Motor neuron (in vitro differentiated cells): ENCODE measurements around the gene SDK1. TPM values are rescaled to one million over a fixed set of nuclear protein-coding genes. Genes with fewer than 3 reads are reported as not detected.
A peak's percentile ranks its signal among the peaks of the same experiment; 100 is the strongest.

Experiments
- ATAC-seq, 8 experiments: fragments of 200-7000 bp; cut with Tn5 transposase; replicated peaks in 6 of 8; 2 replicates each; pipeline ENCODE4 v1.8.0; 2021; ENCODE audit warnings: mild to moderate bottlenecking in 8 of 8, moderate library complexity in 8 of 8
- H3K27ac ChIP-seq, 2 donors: fragments of 250-450 bp; sonication (Bioruptor Pico); 2 replicates each; pipeline ENCODE4 v1.9.0; 2021; ENCODE audit warnings: antibody characterized with exemption in 2 of 2, mild to moderate bottlenecking in 2 of 2, moderate library complexity in 1 of 2
- H3K4me1 ChIP-seq, 2 donors: fragments of 250-450 bp; sonication (Bioruptor Pico); replicated peaks in 1 of 2; 2 replicates each; pipeline ENCODE4 v1.6.1; 2021; ENCODE audit warnings: antibody characterized with exemption in 2 of 2, mild to moderate bottlenecking in 2 of 2, moderate library complexity in 1 of 2
- H3K4me3 ChIP-seq, 5 donors: fragments of 250-450 bp; sonication (Bioruptor Pico); 2 replicates each; pipeline ENCODE4 v1.9.0; 2021; ENCODE audit warnings: antibody characterized with exemption in 5 of 5, mild to moderate bottlenecking in 5 of 5, moderate library complexity in 4 of 5
- WGBS, 10 experiments: fragments of 450-650 bp; shearing (Covaris generic); methylation state at CpG; one replicate each; pipeline ENCODE4 v1.0.0; 2022; 5-methylcytosine and 5-hydroxymethylcytosine counted together
- in situ Hi-C, 9 experiments: fragments of 400-800 bp; cut with MboI; loops; one replicate each; pipeline ENCODE4 v1.15.0; 2021; ENCODE audit warnings: low sequenced_read_pairs in 9 of 9, low pct_unique_long_range_greater_than_20kb in 2 of 9; ENCODE audit not compliant: unreplicated experiment in 9 of 9
- total RNA-seq, 8 experiments: library from RNA; unstranded; fragments of 300-600 nt; gene quantifications; 2 replicates each; pipeline versions ENCODE4 v1.2.3 to v1.2.4, GENCODE V29; 2022

The SDK1 gene, protein sequence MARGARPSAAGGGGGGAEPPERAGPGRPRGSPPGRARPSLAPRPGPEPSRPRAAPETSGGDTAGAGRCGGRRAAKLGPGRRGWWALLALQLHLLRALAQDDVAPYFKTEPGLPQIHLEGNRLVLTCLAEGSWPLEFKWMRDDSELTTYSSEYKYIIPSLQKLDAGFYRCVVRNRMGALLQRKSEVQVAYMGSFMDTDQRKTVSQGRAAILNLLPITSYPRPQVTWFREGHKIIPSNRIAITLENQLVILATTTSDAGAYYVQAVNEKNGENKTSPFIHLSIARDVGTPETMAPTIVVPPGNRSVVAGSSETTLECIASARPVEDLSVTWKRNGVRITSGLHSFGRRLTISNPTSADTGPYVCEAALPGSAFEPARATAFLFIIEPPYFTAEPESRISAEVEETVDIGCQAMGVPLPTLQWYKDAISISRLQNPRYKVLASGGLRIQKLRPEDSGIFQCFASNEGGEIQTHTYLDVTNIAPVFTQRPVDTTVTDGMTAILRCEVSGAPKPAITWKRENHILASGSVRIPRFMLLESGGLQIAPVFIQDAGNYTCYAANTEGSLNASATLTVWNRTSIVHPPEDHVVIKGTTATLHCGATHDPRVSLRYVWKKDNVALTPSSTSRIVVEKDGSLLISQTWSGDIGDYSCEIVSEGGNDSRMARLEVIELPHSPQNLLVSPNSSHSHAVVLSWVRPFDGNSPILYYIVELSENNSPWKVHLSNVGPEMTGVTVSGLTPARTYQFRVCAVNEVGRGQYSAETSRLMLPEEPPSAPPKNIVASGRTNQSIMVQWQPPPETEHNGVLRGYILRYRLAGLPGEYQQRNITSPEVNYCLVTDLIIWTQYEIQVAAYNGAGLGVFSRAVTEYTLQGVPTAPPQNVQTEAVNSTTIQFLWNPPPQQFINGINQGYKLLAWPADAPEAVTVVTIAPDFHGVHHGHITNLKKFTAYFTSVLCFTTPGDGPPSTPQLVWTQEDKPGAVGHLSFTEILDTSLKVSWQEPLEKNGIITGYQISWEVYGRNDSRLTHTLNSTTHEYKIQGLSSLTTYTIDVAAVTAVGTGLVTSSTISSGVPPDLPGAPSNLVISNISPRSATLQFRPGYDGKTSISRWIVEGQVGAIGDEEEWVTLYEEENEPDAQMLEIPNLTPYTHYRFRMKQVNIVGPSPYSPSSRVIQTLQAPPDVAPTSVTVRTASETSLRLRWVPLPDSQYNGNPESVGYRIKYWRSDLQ (N-terminal part only)
- total RNA-seq, result 10 to 100 TPM in 3 of 8 experiments, 1 to 10 TPM in 4, under 1 TPM in 1; 0.66 to 30.6 (median 8.0) TPM

DNA sequence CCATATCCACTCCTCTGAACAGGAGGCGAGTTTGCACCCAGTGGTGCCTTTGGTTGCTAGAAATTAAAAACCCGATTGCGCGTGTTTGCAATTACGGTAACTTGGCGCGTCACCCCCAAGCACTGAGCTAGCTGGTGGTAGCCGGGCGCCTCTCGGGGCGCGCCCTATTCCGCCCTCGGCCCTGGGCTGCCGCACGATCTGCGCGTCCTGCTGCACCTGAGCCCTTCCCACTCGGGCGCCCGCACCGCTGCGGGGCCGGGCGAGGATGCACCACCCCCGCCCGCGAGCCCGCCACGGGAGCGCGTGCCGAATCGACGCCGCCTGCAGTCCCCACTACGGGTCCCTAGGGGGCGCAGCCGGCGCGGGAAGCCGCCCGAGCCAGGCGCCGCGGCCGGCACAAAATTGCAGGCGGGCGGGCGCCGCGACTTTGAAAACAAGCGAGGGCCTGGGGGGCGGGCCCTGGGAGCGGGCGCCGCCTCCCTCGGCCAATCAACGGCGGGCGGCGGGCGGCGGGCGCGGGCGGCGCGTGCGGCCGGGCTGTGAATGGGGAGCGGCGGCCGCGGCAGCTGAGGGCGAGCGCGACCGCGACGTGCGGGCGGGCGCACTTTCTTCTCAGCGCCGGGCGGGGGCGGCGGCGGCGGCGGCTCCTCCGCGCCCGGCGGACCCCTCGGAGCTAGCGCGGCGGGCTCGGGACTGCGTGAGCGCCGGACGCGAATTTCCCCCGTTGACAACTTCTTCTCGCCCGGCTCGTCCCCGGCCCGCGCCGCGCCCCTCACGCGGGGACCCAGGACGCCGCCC is at the start of gene SDK1:
TSS of gene SDK1 (plus strand) at position 602 of the 798 bp plus-strand sequence. CDS start 335 bp downstream, outside the sequence.
- no CpG with 5 or more reads among the region's 119 CpGs for WGBS, 10 experiments
- Histone ChIP-seq H3K4me1 (peaks cover 4 to 8% of the 10 kb centered on the region in 2 donors), H3K4me3 (peak within 1 kb of the TSS; percentile 59 to 97 (median 71)), H3K27ac (peak within 1 kb of the TSS in 1 of 2 donors; percentile 17)
- in situ Hi-C loops, result no loop called here
- ATAC-seq, result peak; percentile 86 to 95 (median 90)

DNA sequence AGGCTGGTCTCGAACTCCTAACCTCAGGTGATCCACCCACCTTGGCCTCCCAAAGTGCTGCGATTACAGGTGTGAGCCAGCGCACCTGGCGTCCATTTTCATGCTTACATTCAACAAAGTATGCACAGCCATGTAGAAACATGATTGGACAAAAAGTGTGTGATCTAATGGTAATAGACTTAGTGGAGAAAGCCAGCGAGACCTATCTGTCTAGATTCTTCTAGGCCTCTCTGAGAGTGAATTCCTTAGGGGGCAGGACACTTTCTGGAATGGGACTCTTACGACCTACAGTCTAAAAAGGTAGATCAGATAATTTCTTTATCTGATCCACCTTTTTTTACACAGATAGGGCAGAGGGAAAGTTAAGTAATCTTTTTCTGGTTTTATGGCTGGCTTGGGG is 46.3 kb upstream of the SDK1 start:
- WGBS, 10 experiments, result 17 to 100% (median 90%) methylated on average over 1 to 5 of the region's 6 CpGs; no CpG with 5 or more reads in 1 of the 10 experiments

DNA sequence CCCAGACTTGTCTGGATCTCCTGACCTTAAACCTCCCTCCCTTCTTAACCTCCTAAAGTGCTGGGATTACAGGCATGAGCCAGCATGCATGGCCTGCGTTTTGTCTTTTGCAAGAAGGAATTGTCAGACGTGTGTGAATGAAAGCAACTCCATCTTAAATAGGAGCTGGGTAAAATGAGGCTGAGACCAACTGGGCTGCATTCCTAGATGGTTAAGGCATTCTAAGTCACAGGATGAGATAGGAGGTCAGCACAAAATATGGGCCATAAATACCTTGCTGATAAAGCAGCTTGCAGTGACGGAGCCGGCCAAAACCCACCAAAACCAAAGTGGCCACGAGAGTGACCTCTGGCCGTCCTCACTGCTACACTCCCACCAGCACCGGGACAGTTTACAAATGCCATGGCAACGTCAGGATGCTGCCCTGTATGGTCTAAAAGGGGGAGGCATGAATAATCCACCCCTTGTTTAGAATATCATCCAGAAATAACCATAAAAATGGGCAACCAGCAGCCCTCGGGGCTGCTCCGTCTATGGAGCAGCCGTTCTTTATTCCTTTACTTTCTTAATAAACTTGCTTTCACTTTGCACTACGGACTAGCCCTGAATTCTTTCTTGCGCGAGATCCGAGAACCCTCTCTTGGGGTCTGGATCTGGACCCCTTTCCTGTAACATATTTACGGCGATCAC is 41.2 kb upstream of the SDK1 start:
- Histone ChIP-seq H3K4me1 (peaks cover 13 to 29% of the 10 kb centered on the region in 2 donors), H3K4me3 (no peak overlapping the region), H3K27ac (no peak overlapping the region)
- peak in 3 of 8 experiments; percentile 35 to 63 (median 43) for ATAC-seq
- 0 to 94% (median 58%) methylated on average over 4 to 12 of the region's 17 CpGs for WGBS, 10 experiments
- in situ Hi-C loops, result no loop called here

More for the DNA sequence above, 46.3 kb upstream of the SDK1 start:
- no peak for ATAC-seq
- H3K27ac ChIP-seq, result no peak overlapping the region
- no peak overlapping the region for H3K4me3 ChIP-seq
- in situ Hi-C loops, result no loop called here
- peaks cover 6 to 7% of the 10 kb centered on the region in 2 donors for H3K4me1 ChIP-seq

DNA sequence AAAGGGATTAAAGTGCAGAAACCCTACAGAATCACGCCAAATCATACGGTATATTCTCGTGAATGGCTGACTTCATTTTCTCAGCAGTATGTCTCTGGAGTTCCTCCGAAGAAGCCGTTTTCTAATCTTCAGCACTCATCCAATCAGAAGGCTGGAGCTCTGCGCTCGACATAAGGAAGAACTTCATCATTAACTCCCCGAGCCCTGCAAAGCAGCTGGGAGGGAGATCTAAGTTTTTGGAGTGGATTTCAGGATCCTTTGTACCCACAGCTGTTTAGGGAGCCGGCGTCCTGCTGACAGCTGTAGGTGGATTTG is 40.7 kb upstream of the SDK1 start:
- WGBS, 10 experiments, result 0 to 100% (median 65%) methylated on average over 1 to 10 of the region's 10 CpGs; no CpG with 5 or more reads in 2 of the 10 experiments
- ATAC-seq, result peak in 3 of 8 experiments; percentile 81 to 97 (median 83)
- in situ Hi-C loops, result no loop called here
- Histone ChIP-seq H3K4me1 (peaks cover 13 to 29% of the 10 kb centered on the region in 2 donors), H3K4me3 (no peak overlapping the region), H3K27ac (no peak overlapping the region)

DNA sequence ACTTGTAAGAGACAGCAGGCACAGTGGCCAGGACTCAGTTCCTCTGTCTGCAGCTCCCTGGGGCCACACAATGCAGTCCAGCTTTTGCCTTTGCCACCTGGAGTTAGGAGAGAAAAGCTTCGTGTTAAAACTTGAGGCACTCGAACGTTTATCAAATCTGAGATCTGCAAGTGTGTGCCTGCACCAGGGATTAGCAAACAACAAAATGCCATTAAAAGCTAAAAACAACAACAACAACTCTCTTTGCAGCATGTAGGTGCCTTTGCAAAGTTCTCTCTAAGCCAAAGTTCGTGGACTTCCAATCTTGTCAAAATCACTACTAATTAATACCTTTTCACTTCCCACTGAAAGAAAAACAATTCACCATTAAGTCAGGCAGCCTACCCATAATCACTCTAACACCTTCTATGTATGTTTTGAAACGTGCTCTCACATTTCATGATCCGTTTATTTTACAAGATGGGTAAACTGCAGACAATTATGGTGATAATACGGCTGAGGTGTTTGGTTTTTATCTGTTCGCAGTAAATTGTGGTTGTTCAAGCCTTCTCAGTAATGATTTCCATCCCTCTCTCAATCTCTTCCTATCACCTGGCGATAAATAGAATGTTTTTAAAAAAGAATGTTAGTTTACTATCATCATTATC is 36.2 kb upstream of the SDK1 start:
- no peak overlapping the region for H3K27ac ChIP-seq
- in situ Hi-C loops, result no loop called here
- no peak for ATAC-seq
- peaks cover 30 to 42% of the 10 kb centered on the region in 2 donors for H3K4me1 ChIP-seq
- H3K4me3 ChIP-seq, result no peak overlapping the region
- 15 to 100% (median 83%) methylated on average over 1 to 7 of the region's 9 CpGs for WGBS, 10 experiments

DNA sequence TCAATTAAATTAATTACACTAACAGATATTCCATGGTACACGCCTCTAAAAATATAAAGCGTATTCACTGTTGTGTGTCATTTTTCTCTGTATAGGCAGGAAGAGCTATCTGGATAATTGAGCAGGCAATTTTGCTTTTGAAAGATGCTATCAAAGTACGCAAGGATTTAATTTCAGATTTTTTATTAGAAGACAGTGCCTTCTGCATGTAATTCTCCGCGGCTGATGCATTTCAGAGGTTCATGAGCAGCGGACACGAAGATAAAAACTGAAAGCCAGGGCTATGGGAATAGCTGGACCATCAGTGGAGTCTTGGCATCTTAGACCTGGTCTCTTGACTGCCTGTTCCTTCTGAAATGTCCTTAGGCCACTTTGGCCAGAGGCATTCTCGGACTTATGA is 35.7 kb upstream of the SDK1 start:
- in situ Hi-C loops, result no loop called here
- H3K4me1 ChIP-seq, result peaks cover 28 to 36% of the 10 kb centered on the region in 2 donors
- no peak overlapping the region for H3K4me3 ChIP-seq
- WGBS, 10 experiments, result 51 to 100% (median 94%) methylated on average over 1 to 8 of the region's 8 CpGs; no CpG with 5 or more reads in 1 of the 10 experiments
- no peak overlapping the region for H3K27ac ChIP-seq
- no peak for ATAC-seq

DNA sequence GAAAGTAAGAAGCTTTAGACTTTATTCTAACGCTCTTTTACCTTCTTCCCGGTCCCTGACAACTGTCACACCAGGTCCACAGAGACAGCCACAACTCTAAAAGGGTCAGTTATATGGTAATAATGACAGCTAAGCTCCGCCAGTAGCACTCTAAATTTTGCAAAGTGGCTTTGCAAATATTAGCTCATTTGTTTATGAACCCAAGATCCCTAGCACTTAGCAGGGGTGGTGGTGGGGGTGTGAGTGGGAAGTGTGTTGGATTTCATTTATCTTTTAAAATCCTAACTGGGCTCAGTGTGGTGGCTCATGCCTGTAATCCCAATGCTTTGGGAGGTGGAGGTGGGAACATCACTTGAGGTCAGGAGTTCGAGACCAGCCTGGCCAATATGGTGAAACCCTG is 34.8 kb upstream of the SDK1 start:
- Histone ChIP-seq H3K4me1 (peaks cover 28 to 33% of the 10 kb centered on the region in 2 donors), H3K27ac (no peak overlapping the region), H3K4me3 (no peak overlapping the region)
- in situ Hi-C loops, result no loop called here
- ATAC-seq, result no peak
- 24 to 84% (median 73%) methylated on average over 1 to 4 of the region's 4 CpGs; no CpG with 5 or more reads in 2 of the 10 experiments for WGBS, 10 experiments

DNA sequence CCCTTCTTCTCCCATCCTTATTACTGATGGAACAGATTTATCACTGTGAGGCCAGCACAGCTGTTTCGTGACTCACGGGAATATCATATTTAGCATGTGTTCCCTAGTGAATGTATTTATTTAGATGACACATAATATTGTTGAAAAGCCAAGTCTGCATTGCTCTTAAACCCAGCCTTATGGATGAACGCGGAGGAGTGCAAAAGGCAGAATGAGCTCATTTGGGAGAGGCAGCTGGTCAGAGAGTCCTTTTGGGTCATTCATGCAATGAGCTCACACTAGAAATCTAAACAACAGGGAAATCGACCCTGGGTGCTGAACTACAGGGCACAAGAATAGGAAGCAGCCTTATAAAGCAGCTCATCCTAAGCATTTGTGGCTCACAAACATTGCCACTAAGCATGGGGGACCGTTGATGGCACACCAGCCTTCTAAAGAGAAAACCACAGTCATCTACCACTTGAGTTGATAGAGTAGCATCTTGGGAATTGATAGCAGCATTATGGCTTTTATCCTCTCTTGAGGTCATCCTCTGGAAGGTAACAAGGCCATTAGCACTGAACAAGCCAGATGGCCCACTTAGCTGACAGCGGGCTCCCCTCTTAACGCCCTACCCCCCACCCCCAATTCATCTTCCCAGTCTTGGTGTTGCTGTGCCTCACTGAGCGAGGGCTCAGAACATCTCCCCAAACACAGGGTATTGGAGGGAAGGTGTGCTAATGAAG is 32.9 kb upstream of the SDK1 start:
- WGBS, 10 experiments, result 0 to 71% (median 33%) methylated on average over 1 to 6 of the region's 9 CpGs; no CpG with 5 or more reads in 2 of the 10 experiments
- in situ Hi-C loops, result no loop called here
- no peak overlapping the region for H3K4me3 ChIP-seq
- H3K27ac ChIP-seq, result peak overlapping the region; percentile 74 to 79
- peaks cover 32 to 35% of the 10 kb centered on the region in 2 donors for H3K4me1 ChIP-seq
- peak; percentile 49 to 84 (median 70) for ATAC-seq

DNA sequence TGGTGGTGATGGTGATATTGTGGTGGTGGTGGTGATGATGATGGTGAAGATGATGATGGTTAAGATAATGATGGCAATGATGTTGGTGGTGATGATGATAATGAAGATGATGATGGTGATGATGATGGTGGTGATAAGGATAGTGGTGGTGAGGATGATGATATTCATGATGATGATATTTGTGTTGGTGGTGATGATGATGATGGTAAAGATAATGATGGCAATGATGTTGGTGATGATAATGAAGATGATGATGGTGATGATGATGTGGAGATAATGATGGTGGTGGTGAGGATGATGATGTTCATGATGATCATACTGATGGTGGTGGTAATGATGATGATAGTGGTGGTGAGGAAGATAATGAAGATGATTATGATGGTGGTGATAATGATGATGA is 30.7 kb upstream of the SDK1 start:
- Histone ChIP-seq H3K4me3 (no peak overlapping the region), H3K27ac (no peak overlapping the region), H3K4me1 (peaks cover 33 to 36% of the 10 kb centered on the region in 2 donors)
- in situ Hi-C loops, result no loop called here
- no peak for ATAC-seq

DNA sequence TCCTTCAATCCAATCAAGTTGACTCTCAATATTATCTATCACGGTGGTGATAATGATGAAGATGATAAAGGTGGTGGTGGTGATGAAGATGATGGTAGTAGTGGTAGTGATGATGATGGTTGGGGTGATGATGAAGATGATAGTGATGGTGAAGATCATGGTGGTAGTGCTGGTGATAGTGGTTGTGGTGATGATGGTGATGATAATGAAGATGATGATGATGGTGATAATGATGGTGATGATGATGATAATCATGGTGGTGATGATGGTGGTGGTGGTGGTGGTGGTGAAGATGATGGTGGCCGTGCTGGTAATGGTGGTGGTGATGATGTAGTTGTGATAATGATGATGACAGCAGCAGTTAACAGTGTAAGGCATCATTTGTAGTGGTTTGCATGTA is 29.8 kb upstream of the SDK1 start:
- H3K4me1 ChIP-seq, result peaks cover 28 to 31% of the 10 kb centered on the region in 2 donors
- no peak for ATAC-seq
- in situ Hi-C loops, result no loop called here
- 0 to 100% (median 80%) methylated on average over 1 to 2 of the region's 2 CpGs; no CpG with 5 or more reads in 1 of the 10 experiments for WGBS, 10 experiments
- H3K4me3 ChIP-seq, result no peak overlapping the region
- no peak overlapping the region for H3K27ac ChIP-seq

DNA sequence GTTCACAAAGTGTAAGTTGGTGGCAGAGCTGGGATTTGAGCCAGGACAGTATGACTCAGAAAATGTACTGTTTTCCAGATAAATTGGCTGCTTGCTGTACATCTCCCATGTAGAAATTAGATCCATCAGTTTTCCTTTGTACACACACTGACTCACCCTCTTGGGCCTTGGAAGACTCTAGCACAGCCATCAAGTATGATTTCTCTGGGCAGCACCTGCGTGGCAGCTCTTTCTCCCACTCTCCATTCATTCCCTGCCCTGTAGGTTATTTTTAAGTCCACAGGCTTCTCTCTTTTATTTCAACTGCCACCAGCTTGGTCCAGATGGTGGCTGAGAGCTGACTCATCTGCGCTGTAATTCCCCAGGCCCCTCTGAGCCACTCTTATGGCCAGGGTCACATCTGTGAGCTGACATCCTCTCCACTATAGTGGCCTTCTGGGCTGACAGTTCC is 28.3 kb upstream of the SDK1 start:
- WGBS, 10 experiments, result 0 to 80% (median 46%) methylated on average over 1 to 2 of the region's 2 CpGs; no CpG with 5 or more reads in 4 of the 10 experiments
- peak overlapping the region; percentile 21 to 50 for H3K27ac ChIP-seq
- peaks cover 22 to 24% of the 10 kb centered on the region in 2 donors for H3K4me1 ChIP-seq
- no peak overlapping the region for H3K4me3 ChIP-seq
- in situ Hi-C loops, result no loop called here
- peak in 5 of 8 experiments; percentile 69 to 90 (median 83) for ATAC-seq
